T-helper 2 cell treated with Interferon-gamma antibody and Interleukin-4, amounts not matched to agents 100 ng/mL and 5 ng/mL, for 36 hours (primary cell): Measurements from ENCODE around the gene RNF150. TPM values are rescaled to one million over a fixed set of nuclear protein-coding genes. Genes with fewer than 3 reads are reported as not detected.

ENCODE experiments used
- intact Hi-C: fragments of 100-400 bp; cut with micrococcal nuclease; formaldehyde crosslinking; loops from one replicate; pipeline ENCODE4 v1.15.1; 2023
- total RNA-seq: library from RNA; stranded (reverse); gene quantifications from 2 replicates; pipeline ENCODE4 v1.2.3, GENCODE V29; 2022

Gene RNF150
- total RNA-seq, 1 donor from 2014 or later: not detected

- intact Hi-C loops: no loop called here
Observed at GRCh38 chr4:140986045-140986444, 147.2 kb downstream of the RNF150 start.

- intact Hi-C loops: no loop called here
Observed at GRCh38 chr4:140982613-140983340, 150.5 kb downstream of the RNF150 start.

DNA sequence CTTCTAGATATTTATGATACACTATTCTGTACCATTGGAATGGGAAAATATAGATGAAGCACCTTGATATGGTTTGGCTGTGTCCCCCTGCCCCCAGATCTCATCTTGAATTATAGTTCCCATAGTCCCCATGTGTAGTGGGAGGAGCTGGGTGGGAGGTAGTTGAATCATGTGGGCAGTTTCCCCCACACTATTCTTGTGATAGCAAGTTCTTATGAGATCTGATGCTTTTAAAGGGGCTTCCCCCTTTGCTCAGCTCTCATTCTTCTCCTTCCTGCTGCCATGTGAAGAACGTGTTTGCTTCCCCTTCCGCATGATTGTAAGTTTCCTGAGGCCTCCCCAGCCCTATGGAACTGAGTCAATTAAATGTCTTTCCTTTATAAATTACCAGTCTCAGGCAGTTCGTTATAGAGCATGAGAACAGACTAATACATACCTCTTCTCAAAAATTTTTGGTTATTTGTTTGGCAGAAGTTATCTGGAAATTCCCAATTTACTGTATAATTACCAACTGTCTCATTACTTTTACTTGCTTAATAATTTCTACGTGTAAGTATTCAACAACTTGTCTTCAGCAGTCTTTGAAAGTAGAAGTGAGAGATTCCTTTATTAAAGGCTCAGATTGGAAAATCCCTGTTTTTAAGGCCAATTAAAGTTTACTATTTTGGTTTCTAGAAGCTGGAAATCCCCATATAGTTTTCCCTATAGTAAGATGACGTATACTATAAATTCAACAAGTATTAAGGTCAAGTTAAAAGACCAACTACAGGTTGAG lies 152.7 kb downstream of the RNF150 start:
- intact Hi-C loops: no loop called here

GRCh38 chr4:140976768-140977167 lies 156.5 kb downstream of the RNF150 start:
- intact Hi-C loops: no loop called here

DNA sequence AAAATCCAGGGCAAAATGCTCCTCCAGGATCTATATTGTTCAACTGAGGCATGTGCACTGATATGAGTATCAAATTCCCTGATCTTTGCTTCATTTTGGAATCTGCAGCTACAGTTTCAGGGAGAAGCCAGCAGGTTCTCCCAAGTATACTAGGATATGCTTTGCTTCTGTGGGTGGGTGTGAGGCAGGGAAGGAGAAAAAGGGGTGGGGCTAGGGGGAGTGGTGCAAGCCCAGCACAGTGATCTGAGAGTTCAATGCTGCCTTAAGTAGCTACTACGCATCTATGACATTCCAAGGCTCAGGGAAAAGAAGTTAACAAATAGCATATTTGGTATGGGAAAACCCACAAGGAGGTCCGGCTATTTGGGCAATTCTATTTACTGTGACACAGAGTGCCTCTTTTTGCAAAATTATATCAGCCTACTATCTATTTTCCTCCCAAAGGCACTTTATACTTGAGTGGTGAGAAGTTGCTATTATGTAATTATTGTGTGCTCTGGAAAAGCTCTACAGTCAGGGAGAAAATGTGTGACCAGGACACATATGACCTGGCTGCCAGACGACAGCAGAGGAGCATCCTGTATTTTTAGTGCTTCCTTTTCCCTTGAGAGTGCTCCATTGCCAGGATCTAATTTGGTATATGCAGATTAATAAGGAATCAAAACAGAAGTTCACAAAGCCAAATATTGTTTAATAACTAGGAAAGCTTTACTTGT lies 162.0 kb downstream of the RNF150 start:
- intact Hi-C loops: no loop called here

GRCh38 chr4:140969296-140969695 lies 164.0 kb downstream of the RNF150 start:
- intact Hi-C loops: no loop called here

DNA sequence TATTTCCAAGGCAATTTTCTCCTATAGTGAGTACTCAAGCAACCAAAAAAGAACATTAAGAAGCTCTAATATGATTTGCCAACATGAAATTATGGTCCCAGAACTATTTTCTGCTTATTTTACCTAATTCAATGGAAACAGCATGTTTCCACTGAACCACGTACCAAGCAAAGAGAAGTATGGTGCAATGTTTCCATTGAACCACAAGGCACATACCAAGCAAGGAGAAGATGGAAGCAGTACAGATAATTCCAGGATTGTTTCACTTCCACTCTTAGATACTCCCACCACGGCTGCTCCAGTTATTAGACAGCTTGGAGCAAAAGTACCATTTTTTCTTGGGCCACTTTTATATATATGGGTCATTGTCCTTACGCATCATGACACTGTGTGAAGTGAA lies 164.9 kb downstream of the RNF150 start:
- intact Hi-C loops: no loop called here

DNA sequence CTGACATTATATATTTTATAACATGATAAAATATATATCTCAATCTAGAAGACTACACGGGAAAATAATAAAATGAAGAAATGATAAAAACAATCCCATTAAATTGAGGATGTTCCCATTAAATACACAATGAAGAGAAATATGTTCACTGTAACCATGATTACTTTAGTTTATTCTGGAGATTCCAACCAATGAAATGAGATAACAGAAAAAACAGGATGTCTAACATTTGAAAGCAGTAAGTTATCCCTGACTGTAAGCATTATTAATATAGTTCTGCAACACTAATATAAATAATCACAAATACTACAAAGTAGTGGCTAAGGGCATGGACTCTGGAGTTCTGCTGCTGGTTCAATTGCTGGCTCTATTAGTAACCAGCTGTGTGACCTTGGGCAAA lies 169.4 kb downstream of the RNF150 start:
- intact Hi-C loops: no loop called here

GRCh38 chr4:140955641-140956040 lies 177.6 kb downstream of the RNF150 start:
- intact Hi-C loops: no loop called here

- intact Hi-C loops: no loop called here
Observed at GRCh38 chr4:140952717-140953116, 180.6 kb downstream of the RNF150 start.

GRCh38 chr4:140947506-140947905 lies 185.8 kb downstream of the RNF150 start:
- intact Hi-C loops: no loop called here

- intact Hi-C loops: no loop called here
Observed at GRCh38 chr4:140945106-140945505, 188.2 kb downstream of the RNF150 start.

- intact Hi-C loops: no loop called here
Observed at GRCh38 chr4:140944572-140944971, 188.7 kb downstream of the RNF150 start.

GRCh38 chr4:140944199-140944515 lies 189.1 kb downstream of the RNF150 start:
- intact Hi-C loops: no loop called here

GRCh38 chr4:140943486-140944198 lies 189.6 kb downstream of the RNF150 start:
- intact Hi-C loops: no loop called here

DNA sequence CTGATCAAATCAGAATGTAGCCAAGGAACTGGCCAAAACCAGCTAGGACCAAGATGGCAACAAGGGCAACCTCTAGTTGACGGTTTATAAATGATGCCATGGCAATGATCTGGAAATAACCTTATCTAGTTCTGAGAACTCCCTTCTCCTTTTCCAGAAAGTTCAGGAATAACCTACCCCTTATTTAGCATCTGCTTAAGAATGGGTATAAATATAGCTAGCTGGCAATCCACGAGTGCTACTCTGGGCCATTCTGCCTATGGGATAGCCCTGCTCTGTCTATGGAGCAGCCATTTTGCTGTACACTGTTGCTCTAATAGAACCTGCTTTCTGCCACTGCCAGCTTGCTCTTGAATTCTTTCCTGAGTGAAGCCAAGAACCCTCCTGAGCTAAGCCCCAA lies 192.7 kb downstream of the RNF150 start:
- intact Hi-C loops: no loop called here

DNA sequence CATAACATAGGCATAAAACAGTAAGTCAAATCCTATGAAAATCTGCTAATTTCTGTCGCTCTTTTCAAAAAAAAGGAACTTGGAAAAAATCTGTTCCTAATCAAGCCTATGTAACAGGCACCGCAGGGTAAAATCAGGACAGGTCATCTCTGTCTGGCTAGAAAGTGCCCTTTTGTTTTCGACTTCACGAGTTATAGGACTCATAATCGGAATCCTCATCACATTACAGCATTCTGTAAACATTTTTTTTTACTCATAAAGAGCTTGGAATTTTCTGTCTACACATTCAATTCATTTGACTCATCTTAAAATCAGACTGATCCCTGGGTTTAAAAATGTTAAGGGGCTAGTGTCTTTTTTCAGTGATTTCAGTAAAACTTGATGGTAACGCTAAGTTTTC lies 195.4 kb downstream of the RNF150 start:
- intact Hi-C loops: no loop called here

DNA sequence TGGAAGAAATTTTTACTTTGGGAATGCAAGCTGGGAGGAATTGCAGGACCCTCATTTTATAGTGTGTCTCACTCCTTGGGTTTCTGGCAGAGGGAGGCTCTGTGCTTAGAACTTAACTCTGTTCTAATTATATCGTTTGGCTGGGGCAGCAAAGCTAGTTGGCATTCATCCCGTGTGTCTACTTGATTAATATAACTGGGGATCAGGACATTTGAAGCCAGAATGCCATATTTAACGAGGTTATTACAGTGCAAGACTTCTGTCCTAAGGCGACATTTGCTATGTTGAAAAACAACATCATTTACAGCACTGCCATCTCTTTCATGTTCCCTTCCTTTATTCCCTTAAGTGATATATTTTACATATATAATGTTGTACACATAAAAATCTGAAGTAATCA lies 198.0 kb downstream of the RNF150 start:
- intact Hi-C loops: no loop called here

DNA sequence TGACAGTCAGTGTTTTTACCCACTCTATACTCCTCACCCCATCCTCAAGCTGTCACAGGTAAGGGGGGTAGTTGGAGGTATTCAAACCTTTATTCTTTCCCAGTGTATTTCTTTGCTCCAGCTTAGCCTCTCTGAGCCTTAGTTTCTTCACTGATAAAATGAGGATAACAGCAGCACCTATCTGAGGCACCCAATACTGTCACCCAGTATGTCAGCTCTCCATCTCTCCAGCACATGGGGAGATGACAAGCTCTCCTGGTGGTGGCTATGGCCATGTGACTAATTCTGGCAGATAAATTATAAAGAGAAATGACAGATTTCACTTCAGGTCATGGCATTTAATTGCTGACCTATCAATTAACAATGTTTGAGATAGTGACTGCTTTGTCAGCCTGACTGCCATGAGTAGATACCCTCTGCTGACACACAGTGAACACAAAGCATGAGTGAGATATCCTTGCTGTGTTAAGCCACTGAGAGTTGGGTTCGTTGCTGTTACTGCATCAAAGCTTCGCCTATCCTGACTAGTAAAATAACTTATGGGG lies 200.7 kb downstream of the RNF150 start:
- intact Hi-C loops: no loop called here

DNA sequence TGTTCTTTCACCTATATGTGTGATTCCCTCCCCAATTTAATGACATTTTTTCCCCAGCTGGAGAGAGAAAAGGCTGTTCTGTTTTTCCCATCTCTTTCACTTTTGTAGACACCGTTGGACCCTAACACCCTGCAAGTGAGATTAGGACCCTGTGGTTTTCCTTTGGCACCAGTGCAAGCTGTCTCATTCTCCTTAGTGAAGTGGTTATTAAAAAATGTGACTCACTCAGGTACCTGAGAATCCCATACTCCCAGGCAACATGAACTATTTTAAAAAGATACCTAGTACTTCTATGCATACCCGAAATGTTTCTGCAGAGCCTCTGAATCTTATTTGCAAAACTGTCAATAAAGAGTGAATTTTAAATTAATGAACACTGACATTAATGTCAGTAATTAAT lies 201.4 kb downstream of the RNF150 start:
- intact Hi-C loops: no loop called here

DNA sequence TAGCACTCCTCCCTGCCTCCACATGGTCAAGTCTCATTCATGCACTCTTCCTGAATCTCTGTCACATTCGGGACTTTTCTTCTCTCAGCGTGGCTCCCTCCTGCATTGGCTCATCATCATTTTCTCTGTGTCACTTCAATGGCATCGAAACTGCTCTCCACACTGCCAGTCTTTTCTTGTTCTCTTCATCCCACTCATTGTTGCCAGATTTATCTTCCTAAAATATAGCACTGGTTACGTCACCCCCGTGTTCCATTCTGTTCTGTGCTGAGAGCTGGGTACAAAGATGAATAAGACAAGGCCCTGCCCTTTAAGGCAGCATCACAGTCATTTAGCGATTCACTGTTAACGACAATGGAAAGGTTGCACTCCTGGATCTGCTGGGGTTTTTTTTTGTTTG lies 202.7 kb downstream of the RNF150 start:
- intact Hi-C loops: no loop called here
